ENCODE data around the gene BAZ2B. TPM values are rescaled to one million over a fixed set of nuclear protein-coding genes. Genes with fewer than 3 reads are reported as not detected.

Gene BAZ2B
- total RNA-seq, 1 experiment from 2014 or later = 54.9 TPM

DNA sequence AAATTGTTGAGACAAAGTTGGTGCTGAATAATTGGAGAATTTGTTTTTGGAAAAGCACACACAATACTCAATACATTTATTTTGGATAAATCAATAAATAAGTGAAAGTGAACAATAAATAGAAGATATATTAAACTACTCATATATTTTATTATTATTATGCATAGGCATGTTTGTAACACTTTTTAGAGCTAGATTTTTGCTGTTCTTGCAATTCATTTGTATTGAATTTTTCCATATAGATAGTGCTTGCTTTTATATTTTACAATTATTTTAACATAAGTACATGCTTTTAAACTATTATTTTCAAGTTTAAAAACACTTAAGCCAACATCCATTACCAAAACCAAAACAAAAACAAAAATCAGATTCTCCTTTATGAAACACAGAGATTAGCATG, 43.9 kb downstream of the BAZ2B start:
- Histone ChIP-seq H3K9ac (ENCODE audit: extremely low read depth, insufficient read length, low read length) (no peak overlapping the region), H3K27me3 (ENCODE audit: insufficient read depth, low read length) (no peaks in the 10 kb centered on the region), H2BK12ac (ENCODE audit: insufficient read length, low read depth, low read length) (no peak overlapping the region), H3K27ac (ENCODE audit: insufficient read length, low read depth, low read length) (no peak overlapping the region), H2BK20ac (ENCODE audit: low read depth, low read length, poor library complexity, severe bottlenecking) (no peak overlapping the region), H3K79me2 (ENCODE audit: insufficient read depth, low read length) (peaks cover 8% of the 10 kb centered on the region; the same call in 1 of the 2 replicates), H3K4me1 (ENCODE audit: insufficient read depth, low read length) (no peaks in the 10 kb centered on the region), H2BK120ac (ENCODE audit: low read depth, low read length, poor library complexity, severe bottlenecking) (no peak overlapping the region), H3K79me1 (ENCODE audit: insufficient read depth, low read depth, low read length, poor library complexity, severe bottlenecking) (peaks cover 7% of the 10 kb centered on the region), H4K5ac (ENCODE audit: insufficient read length, low read depth, low read length) (no peak overlapping the region), H4K8ac (replicated peaks; ENCODE audit: insufficient read length, low read depth, low read length) (no peak overlapping the region), H2AK5ac (ENCODE audit: insufficient read length, low read length) (no peak overlapping the region), H4K91ac (ENCODE audit: insufficient read length, low read depth, low read length) (no peak overlapping the region), H3K4me2 (ENCODE audit: insufficient read depth, insufficient read length, low read length) (no peak overlapping the region), H3K18ac (ENCODE audit: insufficient read length, low read depth, low read length) (no peak overlapping the region), H2AFZ (ENCODE audit: low read length) (no peak overlapping the region), H3T11ph (ENCODE audit: low read length) (no peak overlapping the region), H3K9me3 (ENCODE audit: control insufficient read depth, low read depth, low read length) (no peaks in the 10 kb centered on the region), H3K23ac (ENCODE audit: insufficient read length, low read depth, low read length) (no peak overlapping the region), H4K20me1 (ENCODE audit: control insufficient read depth, insufficient read depth, insufficient read length) (no peaks in the 10 kb centered on the region), H2BK5ac (ENCODE audit: insufficient read length, low read length) (no peak overlapping the region), H2BK15ac (ENCODE audit: low read depth, low read length) (no peak overlapping the region), H3K56ac (ENCODE audit: insufficient read length, low read depth, low read length) (no peak overlapping the region), H3K23me2 (ENCODE audit: insufficient read length, low read depth, low read length, poor library complexity, severe bottlenecking) (no peaks in the 10 kb centered on the region), H3K14ac (ENCODE audit: insufficient read depth, low read length) (no peak overlapping the region), H3K4ac (ENCODE audit: low read depth, low read length) (no peak overlapping the region)
- no peak for DNase-seq
- peaks cover 20 to 39% (median 26%) of the 10 kb centered on the region in 3 experiments for H3K36me3 Mint-ChIP-seq (ENCODE audit: insufficient read depth in 1 of 3, low read depth in 3 of 3)
- peaks cover 16 to 21% of the 10 kb centered on the region in 2 experiments for H3K9me3 Mint-ChIP-seq
- H3K4me3 Mint-ChIP-seq = no peak overlapping the region
- no peak overlapping the region for H3K27ac Mint-ChIP-seq
- H3K27me3 Mint-ChIP-seq (ENCODE audit: low read depth) = no peaks in the 10 kb centered on the region
- TF ChIP-seq, protein P1, sequence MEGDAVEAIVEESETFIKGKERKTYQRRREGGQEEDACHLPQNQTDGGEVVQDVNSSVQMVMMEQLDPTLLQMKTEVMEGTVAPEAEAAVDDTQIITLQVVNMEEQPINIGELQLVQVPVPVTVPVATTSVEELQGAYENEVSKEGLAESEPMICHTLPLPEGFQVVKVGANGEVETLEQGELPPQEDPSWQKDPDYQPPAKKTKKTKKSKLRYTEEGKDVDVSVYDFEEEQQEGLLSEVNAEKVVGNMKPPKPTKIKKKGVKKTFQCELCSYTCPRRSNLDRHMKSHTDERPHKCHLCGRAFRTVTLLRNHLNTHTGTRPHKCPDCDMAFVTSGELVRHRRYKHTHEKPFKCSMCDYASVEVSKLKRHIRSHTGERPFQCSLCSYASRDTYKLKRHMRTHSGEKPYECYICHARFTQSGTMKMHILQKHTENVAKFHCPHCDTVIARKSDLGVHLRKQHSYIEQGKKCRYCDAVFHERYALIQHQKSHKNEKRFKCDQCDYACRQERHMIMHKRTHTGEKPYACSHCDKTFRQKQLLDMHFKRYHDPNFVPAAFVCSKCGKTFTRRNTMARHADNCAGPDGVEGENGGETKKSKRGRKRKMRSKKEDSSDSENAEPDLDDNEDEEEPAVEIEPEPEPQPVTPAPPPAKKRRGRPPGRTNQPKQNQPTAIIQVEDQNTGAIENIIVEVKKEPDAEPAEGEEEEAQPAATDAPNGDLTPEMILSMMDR (conservative IDR thresholded peaks at IDR 0.05) = no peak
- H3K4me1 Mint-ChIP-seq = peaks cover 9 to 13% of the 10 kb centered on the region in 2 experiments

All from H9 (cell line).